Osteoblast (primary cell): Measurements from ENCODE around the gene OVOL2. TPM values are rescaled to one million over a fixed set of nuclear protein-coding genes. Genes with fewer than 3 reads are reported as not detected.

Experiments
- DNase-seq: peaks from one replicate; pipeline ENCODE4 v3.0.0; 2011; ENCODE audit warnings: low spot score, mixed read lengths; ENCODE audit not compliant: insufficient read length; ENCODE audit errors: missing footprints
- H2AFZ ChIP-seq: 2 replicates; pipeline ENCODE4 v1.6.0; 2011; ENCODE audit warnings: mild to moderate bottlenecking, low read length
- H3K27ac ChIP-seq: 2 replicates; pipeline ENCODE4 v1.5.1; 2011; ENCODE audit warnings: mild to moderate bottlenecking, low read depth, low read length, moderate library complexity
- H3K27me3 ChIP-seq: 2 replicates; pipeline ENCODE4 v1.6.0; 2012; ENCODE audit warnings: mild to moderate bottlenecking, control low read depth, inconsistent platforms, low read length, moderate library complexity; ENCODE audit not compliant: insufficient read depth
- H3K36me3 ChIP-seq: 2 replicates; pipeline ENCODE4 v1.5.1; 2011; ENCODE audit warnings: mild to moderate bottlenecking, low read length, control low read depth, moderate library complexity; ENCODE audit not compliant: insufficient read depth
- H3K4me1 ChIP-seq: 2 replicates; pipeline ENCODE4 v1.5.1; 2011; ENCODE audit warnings: mild to moderate bottlenecking, low read length, control low read depth, moderate library complexity; ENCODE audit not compliant: insufficient read depth
- H3K4me2 ChIP-seq: 2 replicates; pipeline ENCODE4 v1.6.0; 2011; ENCODE audit warnings: mild to moderate bottlenecking, low read length; ENCODE audit not compliant: insufficient read depth
- H3K4me3 ChIP-seq: fragments of 200-600 bp; sonication (generic); 3 replicates; pipeline ENCODE4 v1.5.1; 2012; ENCODE audit warnings: mild to moderate bottlenecking, low read length, inconsistent platforms; ENCODE audit not compliant: insufficient read depth
- H3K79me2 ChIP-seq: 2 replicates; pipeline ENCODE4 v1.6.0; 2012; ENCODE audit warnings: mild to moderate bottlenecking, low read length, control low read depth, inconsistent platforms; ENCODE audit not compliant: insufficient read depth
- H3K9me3 ChIP-seq: 2 replicates; pipeline ENCODE4 v1.5.1; 2011; ENCODE audit warnings: low read depth, low read length, control low read depth
- H4K20me1 ChIP-seq: 2 replicates; pipeline ENCODE4 v1.6.0; 2012; ENCODE audit warnings: mild to moderate bottlenecking, low read length, control low read depth; ENCODE audit not compliant: insufficient read depth
- CTCF ChIP-seq: IDR thresholded peaks from 2 replicates; pipeline ENCODE4 v1.5.1; 2011; ENCODE audit warnings: mild to moderate bottlenecking, low read depth, low read length, moderate library complexity; ENCODE audit errors: extremely low read depth
- total RNA-seq: library from RNA; depleted of rRNA; stranded (reverse); fragments of >200 nt; gene quantifications from 2 replicates; pipeline ENCODE4 v1.2.3, GENCODE V29; 2012

The OVOL2 gene
- total RNA-seq, 1 donor: not detected

GRCh38 chr20:18014411-18014810 is 43.3 kb downstream of the OVOL2 start:
- Histone ChIP-seq H3K27me3 (no peaks in the 10 kb centered on the region), H2AFZ (no peak overlapping the region), H3K36me3 (no peaks in the 10 kb centered on the region), H3K9me3 (no peaks in the 10 kb centered on the region), H3K4me1 (no peaks in the 10 kb centered on the region), H4K20me1 (no peaks in the 10 kb centered on the region), H3K27ac (no peak overlapping the region), H3K4me2 (no peak overlapping the region), H3K79me2 (no peaks in the 10 kb centered on the region), H3K4me3 (no peak overlapping the region)
- TF ChIP-seq CTCF: no peak
- no peak for DNase-seq

- Histone ChIP-seq H2AFZ (no peak overlapping the region), H4K20me1 (no peaks in the 10 kb centered on the region), H3K4me1 (no peaks in the 10 kb centered on the region), H3K27ac (no peak overlapping the region), H3K27me3 (no peaks in the 10 kb centered on the region), H3K36me3 (no peaks in the 10 kb centered on the region), H3K9me3 (no peaks in the 10 kb centered on the region), H3K4me2 (no peak overlapping the region), H3K4me3 (no peak overlapping the region), H3K79me2 (no peaks in the 10 kb centered on the region)
- no peak for TF ChIP-seq CTCF
- no peak for DNase-seq
Observed at GRCh38 chr20:18012901-18013300, 44.8 kb downstream of the OVOL2 start.

GRCh38 chr20:18011951-18012645 is 45.6 kb downstream of the OVOL2 start:
- H4K20me1 ChIP-seq: no peaks in the 10 kb centered on the region
- no peaks in the 10 kb centered on the region for H3K79me2 ChIP-seq
- TF ChIP-seq CTCF: no peak
- H2AFZ ChIP-seq: no peak overlapping the region
- H3K27ac ChIP-seq: no peak overlapping the region
- no peak overlapping the region for H3K4me2 ChIP-seq
- H3K4me3 ChIP-seq: no peak overlapping the region
- H3K9me3 ChIP-seq: no peaks in the 10 kb centered on the region
- no peaks in the 10 kb centered on the region for H3K36me3 ChIP-seq
- no peaks in the 10 kb centered on the region for H3K27me3 ChIP-seq
- H3K4me1 ChIP-seq: no peaks in the 10 kb centered on the region
- DNase-seq: no peak

- peak overlapping the region; percentile 65 for H2AFZ ChIP-seq
- H3K9me3 ChIP-seq: no peaks in the 10 kb centered on the region
- no peak for DNase-seq
- no peak for TF ChIP-seq CTCF
- H3K79me2 ChIP-seq: no peaks in the 10 kb centered on the region
- H4K20me1 ChIP-seq: no peaks in the 10 kb centered on the region
- no peaks in the 10 kb centered on the region for H3K36me3 ChIP-seq
- H3K4me2 ChIP-seq: no peak overlapping the region
- no peak overlapping the region for H3K27ac ChIP-seq
- no peaks in the 10 kb centered on the region for H3K27me3 ChIP-seq
- no peak overlapping the region for H3K4me3 ChIP-seq
- no peaks in the 10 kb centered on the region for H3K4me1 ChIP-seq
Observed at GRCh38 chr20:18011482-18011881, 46.2 kb downstream of the OVOL2 start.
